ENCODE measurements around the gene LRIG3.

The LRIG3 gene

GRCh38 chr12:58939399-58940100 is 19.2 kb upstream of the LRIG3 start:
- no peak overlapping the region for H4K91ac ChIP-seq (ENCODE audit: low read length)
- no peaks in the 10 kb centered on the region for H3K36me3 ChIP-seq (ENCODE audit: control insufficient read depth in 1 of 2, insufficient read depth in 2 of 2, low read depth in 1 of 2, low read length in 2 of 2)
- H3K18ac ChIP-seq (ENCODE audit: low read depth in 1 of 2, low read length in 2 of 2), result no peak overlapping the region
- no peak overlapping the region for H2BK5ac ChIP-seq (ENCODE audit: low read depth, low read length, poor library complexity, severe bottlenecking)
- no peak overlapping the region for H2AFZ ChIP-seq (ENCODE audit: low read depth, low read length)
- 84% methylated on average over 3 of the region's 6 CpGs for WGBS
- H3K27ac ChIP-seq (ENCODE audit: low read length, poor library complexity, severe bottlenecking), result no peak overlapping the region
- H2BK12ac ChIP-seq (ENCODE audit: low read length in 2 of 2), result no peak overlapping the region
- no peak overlapping the region for H3K14ac ChIP-seq (ENCODE audit: low read length in 2 of 2)
- H3K9ac ChIP-seq (ENCODE audit: low read length), result no peak overlapping the region
- H2AK5ac ChIP-seq (ENCODE audit: low read length, severe bottlenecking), result no peak overlapping the region
- no peaks in the 10 kb centered on the region for H3K4me1 ChIP-seq (ENCODE audit: control insufficient read depth, insufficient read depth, low read depth, low read length)
- H3K79me1 ChIP-seq (replicated peaks; ENCODE audit: low read length, poor library complexity, severe bottlenecking), result no peaks in the 10 kb centered on the region
- no peak overlapping the region for H3K4ac ChIP-seq (ENCODE audit: low read depth in 1 of 2, low read length in 2 of 2)
- H3K9me3 ChIP-seq (ENCODE audit: control insufficient read depth, low read length), result no peaks in the 10 kb centered on the region
- no peak overlapping the region for H4K8ac ChIP-seq (ENCODE audit: low read length)
- H2BK15ac ChIP-seq (ENCODE audit: low read depth, poor library complexity, severe bottlenecking), result no peak overlapping the region
- H3K23ac ChIP-seq (ENCODE audit: low read length in 2 of 2), result no peak overlapping the region
- DNase-seq, result no peak
- no peak overlapping the region for H2BK120ac ChIP-seq (ENCODE audit: low read depth, low read length)
- no peak overlapping the region for H3K4me2 ChIP-seq (ENCODE audit: low read length, poor library complexity, severe bottlenecking)
- H3K27me3 ChIP-seq (ENCODE audit: control insufficient read depth in 1 of 2, insufficient read depth in 1 of 2, low read length in 2 of 2), result no peaks in the 10 kb centered on the region
- H3K4me3 ChIP-seq (ENCODE audit: insufficient read depth in 1 of 2, low read depth in 1 of 2, low read length in 2 of 2), result no peak overlapping the region

- no peak overlapping the region for H3K18ac ChIP-seq (ENCODE audit: low read depth in 1 of 2, low read length in 2 of 2)
- no peak for DNase-seq
- H3K9ac ChIP-seq (ENCODE audit: low read length), result no peak overlapping the region
- no peak overlapping the region for H2BK15ac ChIP-seq (ENCODE audit: low read depth, poor library complexity, severe bottlenecking)
- H3K4me1 ChIP-seq (ENCODE audit: control insufficient read depth, insufficient read depth, low read depth, low read length), result no peaks in the 10 kb centered on the region
- H2BK12ac ChIP-seq (ENCODE audit: low read length in 2 of 2), result no peak overlapping the region
- no peak overlapping the region for H4K8ac ChIP-seq (ENCODE audit: low read length)
- no peaks in the 10 kb centered on the region for H3K36me3 ChIP-seq (ENCODE audit: control insufficient read depth in 1 of 2, insufficient read depth in 2 of 2, low read depth in 1 of 2, low read length in 2 of 2)
- no peak overlapping the region for H3K14ac ChIP-seq (ENCODE audit: low read length in 2 of 2)
- no peak overlapping the region for H2BK5ac ChIP-seq (ENCODE audit: low read depth, low read length, poor library complexity, severe bottlenecking)
- H3K23ac ChIP-seq (ENCODE audit: low read length in 2 of 2), result no peak overlapping the region
- no peaks in the 10 kb centered on the region for H3K79me1 ChIP-seq (replicated peaks; ENCODE audit: low read length, poor library complexity, severe bottlenecking)
- H3K4ac ChIP-seq (ENCODE audit: low read depth in 1 of 2, low read length in 2 of 2), result no peak overlapping the region
- no peaks in the 10 kb centered on the region for H3K9me3 ChIP-seq (ENCODE audit: control insufficient read depth, low read length)
- H3K27ac ChIP-seq (ENCODE audit: low read length, poor library complexity, severe bottlenecking), result no peak overlapping the region
- H2AFZ ChIP-seq (ENCODE audit: low read depth, low read length), result no peak overlapping the region
- no peak overlapping the region for H2BK120ac ChIP-seq (ENCODE audit: low read depth, low read length)
- 80% methylated on average over 1 of the region's 2 CpGs for WGBS
- no peak overlapping the region for H4K91ac ChIP-seq (ENCODE audit: low read length)
- no peak overlapping the region for H3K4me2 ChIP-seq (ENCODE audit: low read length, poor library complexity, severe bottlenecking)
- H2AK5ac ChIP-seq (ENCODE audit: low read length, severe bottlenecking), result no peak overlapping the region
- H3K27me3 ChIP-seq (ENCODE audit: control insufficient read depth in 1 of 2, insufficient read depth in 1 of 2, low read length in 2 of 2), result no peaks in the 10 kb centered on the region
- H3K4me3 ChIP-seq (ENCODE audit: insufficient read depth in 1 of 2, low read depth in 1 of 2, low read length in 2 of 2), result no peak overlapping the region
Measured at GRCh38 chr12:58938440-58938839, 18.1 kb upstream of the LRIG3 start.

GRCh38 chr12:58934528-58934927 is 14.2 kb upstream of the LRIG3 start:
- H3K79me1 ChIP-seq (replicated peaks; ENCODE audit: low read length, poor library complexity, severe bottlenecking), result no peaks in the 10 kb centered on the region

GRCh38 chr12:58932806-58933681 is 12.7 kb upstream of the LRIG3 start:
- Histone ChIP-seq H3K4me1 (ENCODE audit: control insufficient read depth, insufficient read depth, low read depth, low read length) (peaks cover 2% of the 10 kb centered on the region), H2AFZ (ENCODE audit: low read depth, low read length) (no peak overlapping the region)
- 92% methylated on average over 6 of the region's 8 CpGs for WGBS

More at GRCh38 chr12:58934528-58934927, 14.2 kb upstream of the LRIG3 start:
- no peaks in the 10 kb centered on the region for H3K9me3 ChIP-seq (ENCODE audit: control insufficient read depth, low read length)
- H2BK120ac ChIP-seq (ENCODE audit: low read depth, low read length), result no peak overlapping the region
- no peak overlapping the region for H3K23ac ChIP-seq (ENCODE audit: low read length in 2 of 2)
- no peak overlapping the region for H3K4me2 ChIP-seq (ENCODE audit: low read length, poor library complexity, severe bottlenecking)
- no peak overlapping the region for H2BK15ac ChIP-seq (ENCODE audit: low read depth, poor library complexity, severe bottlenecking)
- H3K27me3 ChIP-seq (ENCODE audit: control insufficient read depth in 1 of 2, insufficient read depth in 1 of 2, low read length in 2 of 2), result no peaks in the 10 kb centered on the region
- H3K9ac ChIP-seq (ENCODE audit: low read length), result no peak overlapping the region
- peak overlapping the region in 1 of 2 experiments; percentile 29 for H2BK12ac ChIP-seq (ENCODE audit: low read length in 2 of 2)
- DNase-seq, result no peak
- H3K4me3 ChIP-seq (ENCODE audit: insufficient read depth in 1 of 2, low read depth in 1 of 2, low read length in 2 of 2), result no peak overlapping the region
- H4K8ac ChIP-seq (ENCODE audit: low read length), result no peak overlapping the region
- H3K4ac ChIP-seq (ENCODE audit: low read depth in 1 of 2, low read length in 2 of 2), result no peak overlapping the region
- no peak overlapping the region for H4K91ac ChIP-seq (ENCODE audit: low read length)
- no peak overlapping the region for H3K14ac ChIP-seq (ENCODE audit: low read length in 2 of 2)
- peaks cover 2% of the 10 kb centered on the region for H3K4me1 ChIP-seq (ENCODE audit: control insufficient read depth, insufficient read depth, low read depth, low read length)
- no peak overlapping the region for H2AFZ ChIP-seq (ENCODE audit: low read depth, low read length)
- H3K18ac ChIP-seq (ENCODE audit: low read depth in 1 of 2, low read length in 2 of 2), result no peak overlapping the region
- H3K27ac ChIP-seq (ENCODE audit: low read length, poor library complexity, severe bottlenecking), result no peak overlapping the region
- H2BK5ac ChIP-seq (ENCODE audit: low read depth, low read length, poor library complexity, severe bottlenecking), result no peak overlapping the region
- H2AK5ac ChIP-seq (ENCODE audit: low read length, severe bottlenecking), result no peak overlapping the region
- 91% methylated on average over 3 of the region's 3 CpGs for WGBS
- no peaks in the 10 kb centered on the region for H3K36me3 ChIP-seq (ENCODE audit: control insufficient read depth in 1 of 2, insufficient read depth in 2 of 2, low read depth in 1 of 2, low read length in 2 of 2)

More at GRCh38 chr12:58932806-58933681, 12.7 kb upstream of the LRIG3 start:
- Histone ChIP-seq H3K18ac (ENCODE audit: low read depth in 1 of 2, low read length in 2 of 2) (no peak overlapping the region), H2BK15ac (ENCODE audit: low read depth, poor library complexity, severe bottlenecking) (no peak overlapping the region), H2BK120ac (ENCODE audit: low read depth, low read length) (no peak overlapping the region), H3K14ac (ENCODE audit: low read length in 2 of 2) (no peak overlapping the region), H3K4me3 (ENCODE audit: insufficient read depth in 1 of 2, low read depth in 1 of 2, low read length in 2 of 2) (no peak overlapping the region), H2AK5ac (ENCODE audit: low read length, severe bottlenecking) (no peak overlapping the region), H3K79me1 (replicated peaks; ENCODE audit: low read length, poor library complexity, severe bottlenecking) (no peaks in the 10 kb centered on the region), H4K91ac (ENCODE audit: low read length) (no peak overlapping the region), H3K27me3 (ENCODE audit: control insufficient read depth in 1 of 2, insufficient read depth in 1 of 2, low read length in 2 of 2) (no peaks in the 10 kb centered on the region), H3K9me3 (ENCODE audit: control insufficient read depth, low read length) (no peaks in the 10 kb centered on the region), H3K4me2 (ENCODE audit: low read length, poor library complexity, severe bottlenecking) (peak overlapping the region; percentile 55), H3K23ac (ENCODE audit: low read length in 2 of 2) (no peak overlapping the region), H3K27ac (ENCODE audit: low read length, poor library complexity, severe bottlenecking) (no peak overlapping the region), H3K4ac (ENCODE audit: low read depth in 1 of 2, low read length in 2 of 2) (no peak overlapping the region), H3K36me3 (ENCODE audit: control insufficient read depth in 1 of 2, insufficient read depth in 2 of 2, low read depth in 1 of 2, low read length in 2 of 2) (no peaks in the 10 kb centered on the region), H2BK5ac (ENCODE audit: low read depth, low read length, poor library complexity, severe bottlenecking) (no peak overlapping the region), H3K9ac (ENCODE audit: low read length) (no peak overlapping the region), H2BK12ac (ENCODE audit: low read length in 2 of 2) (no peak overlapping the region), H4K8ac (ENCODE audit: low read length) (no peak overlapping the region)
- no peak for DNase-seq
